WTC11 (cell line): ENCODE measurements around the gene SLC1A3. TPM values are rescaled to one million over a fixed set of nuclear protein-coding genes. Genes with fewer than 3 reads are reported as not detected.
"Not testable (repeated sequence)": the region's sequence is repeated elsewhere in the genome, so short reads cannot be mapped to it uniquely, and the experiment has no call there.

Experiments used
- ATAC-seq: fragments of 200-7000 bp; cut with Tn5 transposase; 2 replicates; pipeline ENCODE4 v1.10.0; 2021; ENCODE audit warnings: mild to moderate bottlenecking, moderate library complexity
- CTCF ChIA-PET: fragments of 300-600 bp; sonication (Branson Sonifier 250); formaldehyde crosslinking; loops from one replicate; lab custom pipeline; 2021; ENCODE audit warnings: antibody characterized with exemption; lab: Charles Lee
- POLR2A ChIA-PET: fragments of 350-600 bp; sonication (Branson Sonifier 250); formaldehyde crosslinking; loops from one replicate; lab custom pipeline; 2021; ENCODE audit warnings: antibody characterized with exemption; lab: Charles Lee
- DNase-seq: peaks from one replicate; pipeline ENCODE4 v3.0.0; 2021; ENCODE audit warnings: low spot score
- H3K27ac Mint-ChIP-seq: 2 replicates; pipeline ENCODE4 v1.8.0; 2021; ENCODE audit warnings: mixed read lengths
- H3K27me3 Mint-ChIP-seq: 2 replicates; pipeline ENCODE4 v1.8.0; 2021; ENCODE audit warnings: low read depth, mild to moderate bottlenecking, moderate library complexity, mixed read lengths
- H3K36me3 Mint-ChIP-seq: 2 replicates; pipeline ENCODE4 v1.8.0; 2021; ENCODE audit warnings: mixed read lengths
- H3K4me1 Mint-ChIP-seq: 2 replicates; pipeline ENCODE4 v1.8.0; 2022; ENCODE audit warnings: mixed read lengths
- H3K4me3 Mint-ChIP-seq: 2 replicates; pipeline ENCODE4 v1.8.0; 2021; ENCODE audit warnings: mild to moderate bottlenecking, moderate library complexity, mixed read lengths
- H3K9me3 Mint-ChIP-seq: 2 replicates; pipeline ENCODE4 v1.8.0; 2021; ENCODE audit warnings: mixed read lengths
- AR ChIP-seq: fragments of 250-450 bp; sonication (Bioruptor Pico); IDR thresholded peaks from 2 replicates; pipeline ENCODE4 v1.9.0; 2021; ENCODE audit warnings: mild to moderate bottlenecking
- ARID4B ChIP-seq: sonication (generic); formaldehyde crosslinking; IDR thresholded peaks from 2 replicates; pipeline ENCODE4 v1.8.0; 2023; ENCODE audit warnings: missing genetic modification reagents, mild to moderate bottlenecking, borderline replicate concordance
- ATF2 ChIP-seq: sonication (generic); formaldehyde crosslinking; IDR thresholded peaks from 2 replicates; pipeline ENCODE4 v1.8.1; 2022; ENCODE audit warnings: low read depth, missing genetic modification reagents, borderline replicate concordance
- CREB1 ChIP-seq: sonication (generic); formaldehyde crosslinking; IDR thresholded peaks from 2 replicates; pipeline ENCODE4 v1.8.0; 2023; ENCODE audit warnings: mild to moderate bottlenecking, missing genetic modification reagents
- E2F5 ChIP-seq: sonication (generic); formaldehyde crosslinking; IDR thresholded peaks from 2 replicates; pipeline ENCODE4 v1.8.1; 2022; ENCODE audit warnings: mild to moderate bottlenecking, moderate library complexity, missing genetic modification reagents
- ERG ChIP-seq: fragments of 250-450 bp; sonication (Bioruptor Pico); IDR thresholded peaks from 2 replicates; pipeline ENCODE4 v1.8.0; 2021; ENCODE audit warnings: mild to moderate bottlenecking
- FOXJ3 ChIP-seq: sonication (generic); formaldehyde crosslinking; IDR thresholded peaks from 2 replicates; pipeline ENCODE4 v1.9.0; 2021; ENCODE audit warnings: missing genetic modification reagents, mild to moderate bottlenecking, borderline replicate concordance
- FOXP1 ChIP-seq: sonication (generic); formaldehyde crosslinking; IDR thresholded peaks from 2 replicates; pipeline ENCODE4 v1.8.0; 2022; ENCODE audit warnings: missing genetic modification reagents, mild to moderate bottlenecking, moderate library complexity, borderline replicate concordance
- GABPB1 ChIP-seq: sonication (generic); formaldehyde crosslinking; IDR thresholded peaks from 2 replicates; pipeline ENCODE4 v1.8.1; 2023; ENCODE audit warnings: mild to moderate bottlenecking, missing genetic modification reagents
- IRF1 ChIP-seq: sonication (generic); formaldehyde crosslinking; IDR thresholded peaks from 2 replicates; pipeline ENCODE4 v1.8.0; 2023; ENCODE audit warnings: missing genetic modification reagents
- MAX ChIP-seq: sonication (generic); formaldehyde crosslinking; IDR thresholded peaks from 2 replicates; pipeline ENCODE4 v1.8.0; 2022; ENCODE audit warnings: mild to moderate bottlenecking, missing genetic modification reagents
- NFYB ChIP-seq: sonication (generic); formaldehyde crosslinking; conservative IDR thresholded peaks from 2 replicates; pipeline ENCODE4 v1.8.0; 2022; ENCODE audit warnings: low read depth, missing genetic modification reagents
- NR2C2 ChIP-seq: sonication (generic); formaldehyde crosslinking; IDR thresholded peaks from 2 replicates; pipeline ENCODE4 v1.8.0; 2022; ENCODE audit warnings: mild to moderate bottlenecking, missing genetic modification reagents
- PRDM15 ChIP-seq: sonication (generic); formaldehyde crosslinking; IDR thresholded peaks from 2 replicates; pipeline ENCODE4 v1.8.0; 2022; ENCODE audit warnings: missing genetic modification reagents
- RORB ChIP-seq: fragments of 250-450 bp; sonication (Bioruptor Pico); IDR thresholded peaks from 2 replicates; pipeline ENCODE4 v1.9.0; 2021; ENCODE audit warnings: mild to moderate bottlenecking
- SMAD3 ChIP-seq: sonication (generic); formaldehyde crosslinking; IDR thresholded peaks from 2 replicates; pipeline ENCODE4 v1.8.0; 2022; ENCODE audit warnings: missing genetic modification reagents, mild to moderate bottlenecking, borderline replicate concordance
- ZNF219 ChIP-seq: sonication (generic); formaldehyde crosslinking; IDR thresholded peaks from 2 replicates; pipeline ENCODE4 v1.8.0; 2023; ENCODE audit warnings: missing genetic modification reagents, mild to moderate bottlenecking, borderline replicate concordance
- total RNA-seq: library from RNA; stranded (reverse); gene quantifications from 3 replicates; pipeline ENCODE4 v1.2.3, GENCODE V29; 2021

SLC1A3 gene
- total RNA-seq, 1 experiment from 2014 or later: 77.9 TPM

GRCh38 chr5:36576721-36577120 is 29.7 kb upstream of the SLC1A3 start:
- ChIA-PET CTCF (interaction anchor here (0.9 kb wide), 1 partner anchor 114 kb away, joined by 3 read pairs; no protein-coding TSS in a partner anchor), POLR2A (interaction anchor here (0.6 kb wide), 1 partner anchor 10 kb away, joined by 3 read pairs; no protein-coding TSS in a partner anchor)
- Mint-ChIP-seq H3K9me3 (0 out of 2 replicates have a peak, but pooled peaks cover 3% of the 10 kb centered on the region), H3K36me3 (no peaks in the 10 kb centered on the region), H3K4me1 (peaks cover 4% of the 10 kb centered on the region), H3K27ac (no peak overlapping the region), H3K4me3 (no peak overlapping the region), H3K27me3 (no peaks in the 10 kb centered on the region)
- DNase-seq (no peak), ATAC-seq (no peak)
- TF ChIP-seq FOXJ3 (CRISPR knock-in tag) (no peak), ARID4B (CRISPR knock-in tag) (no peak), SMAD3 (CRISPR knock-in tag) (no peak), IRF1 (CRISPR knock-in tag) (no peak), ZNF219 (CRISPR knock-in tag) (no peak), NR2C2 (no peak), RORB (CRISPR knock-in tag) (no peak), PRDM15 (no peak), CREB1 (CRISPR knock-in tag) (no peak), E2F5 (CRISPR knock-in tag) (no peak), GABPB1 (CRISPR knock-in tag) (no peak), NFYB (CRISPR knock-in tag) (no peak), AR (CRISPR knock-in tag) (no peak), ATF2 (no peak), ERG (no peak), MAX (CRISPR knock-in tag) (no peak), FOXP1 (CRISPR knock-in tag) (no peak)

GRCh38 chr5:36579858-36580257 is 26.5 kb upstream of the SLC1A3 start:
- POLR2A ChIA-PET, CTCF ChIA-PET, H3K36me3 Mint-ChIP-seq, H3K27me3 Mint-ChIP-seq, ATAC-seq, DNase-seq, H3K9me3 Mint-ChIP-seq, H3K4me3 Mint-ChIP-seq, H3K4me1 Mint-ChIP-seq, H3K27ac Mint-ChIP-seq: not testable (repeated sequence)
